Ureter (tissue), 1 donor: Measurements from ENCODE around the gene SPP2. TPM values are rescaled to one million over a fixed set of nuclear protein-coding genes. Genes with fewer than 3 reads are reported as not detected.

Source experiments
- DNase-seq: peaks from one replicate; pipeline ENCODE4 v3.0.0-alpha.2; 2020; ENCODE audit warnings: low spot score
- total RNA-seq: library from RNA; stranded (reverse); gene quantifications from one replicate; pipeline ENCODE4 v1.2.4, GENCODE V29; 2023
- donor health status: DM: yes; HTN: yes; CAD: no.

Gene SPP2, protein sequence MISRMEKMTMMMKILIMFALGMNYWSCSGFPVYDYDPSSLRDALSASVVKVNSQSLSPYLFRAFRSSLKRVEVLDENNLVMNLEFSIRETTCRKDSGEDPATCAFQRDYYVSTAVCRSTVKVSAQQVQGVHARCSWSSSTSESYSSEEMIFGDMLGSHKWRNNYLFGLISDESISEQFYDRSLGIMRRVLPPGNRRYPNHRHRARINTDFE
- total RNA-seq, result not detected

DNA sequence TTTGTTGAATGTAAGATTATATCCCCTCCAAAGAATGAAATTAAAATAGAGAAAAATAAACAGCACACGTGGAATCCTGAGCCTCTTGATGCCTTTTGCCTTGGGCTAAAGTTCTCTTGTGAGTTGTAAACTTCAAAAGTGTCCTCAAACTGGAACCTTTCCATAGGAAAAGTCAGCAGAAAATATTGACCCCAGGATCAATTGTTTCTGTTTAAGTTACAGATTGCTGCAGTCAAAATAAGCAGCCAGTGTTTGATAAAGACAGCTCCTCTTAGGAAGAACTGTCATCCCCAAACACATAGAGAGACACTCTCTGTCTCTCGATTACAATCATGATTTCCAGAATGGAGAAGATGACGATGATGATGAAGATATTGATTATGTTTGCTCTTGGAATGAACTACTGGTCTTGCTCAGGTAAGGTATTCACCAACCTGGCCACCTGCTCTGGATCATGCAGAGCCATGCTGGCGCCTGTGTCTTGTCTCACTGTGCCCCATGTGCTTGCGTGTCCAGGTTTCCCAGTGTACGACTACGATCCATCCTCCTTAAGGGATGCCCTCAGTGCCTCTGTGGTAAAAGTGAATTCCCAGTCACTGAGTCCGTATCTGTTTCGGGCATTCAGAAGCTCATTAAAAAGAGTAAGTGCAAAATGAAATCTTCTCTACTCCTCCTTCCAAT is at the start of gene SPP2:
Gene SPP2, plus strand, starts transcription at position 248 of the 681 bp plus-strand sequence. Its CDS starts 85 bp downstream, at position 333.
- no peak for DNase-seq

GRCh38 chr2:234001380-234002160 is 48.9 kb upstream of the SPP2 start:
- no peak for DNase-seq

DNA sequence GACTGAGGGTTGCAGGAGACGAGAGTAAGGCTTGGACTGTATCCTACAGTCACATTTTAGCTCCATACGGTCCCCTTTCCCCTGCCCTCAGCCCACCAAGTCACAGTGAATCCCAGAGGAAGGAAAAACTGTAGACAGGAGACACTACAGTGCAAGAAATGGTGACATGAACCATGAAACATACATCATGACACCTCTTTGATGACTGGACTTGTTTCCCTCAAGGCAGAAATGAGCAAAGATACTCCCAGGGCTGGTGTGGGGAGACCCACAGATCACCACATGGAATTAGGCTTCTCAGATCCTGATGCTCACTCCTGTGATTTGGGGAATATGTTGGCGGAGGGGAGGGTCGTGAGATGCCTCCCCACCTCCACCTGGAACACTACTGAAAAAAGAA is 48.2 kb upstream of the SPP2 start:
- no peak for DNase-seq

GRCh38 chr2:234003972-234004617 is 46.4 kb upstream of the SPP2 start:
- DNase-seq, result no peak

- DNase-seq, result no peak
These were observed 45.4 kb upstream of the SPP2 start for GRCh38 chr2:234005126-234005525.

- DNase-seq, result no peak
These were observed 44.0 kb upstream of the SPP2 start for GRCh38 chr2:234006501-234006900.

- no peak for DNase-seq
These were observed 36.1 kb upstream of the SPP2 start for GRCh38 chr2:234014427-234014826.

- no peak for DNase-seq
These were observed 34.6 kb upstream of the SPP2 start for GRCh38 chr2:234015861-234016260.

- DNase-seq, result no peak
These were observed 30.6 kb upstream of the SPP2 start for GRCh38 chr2:234019896-234020295.

- DNase-seq, result no peak
These were observed 30.2 kb upstream of the SPP2 start for GRCh38 chr2:234020332-234020731.

DNA sequence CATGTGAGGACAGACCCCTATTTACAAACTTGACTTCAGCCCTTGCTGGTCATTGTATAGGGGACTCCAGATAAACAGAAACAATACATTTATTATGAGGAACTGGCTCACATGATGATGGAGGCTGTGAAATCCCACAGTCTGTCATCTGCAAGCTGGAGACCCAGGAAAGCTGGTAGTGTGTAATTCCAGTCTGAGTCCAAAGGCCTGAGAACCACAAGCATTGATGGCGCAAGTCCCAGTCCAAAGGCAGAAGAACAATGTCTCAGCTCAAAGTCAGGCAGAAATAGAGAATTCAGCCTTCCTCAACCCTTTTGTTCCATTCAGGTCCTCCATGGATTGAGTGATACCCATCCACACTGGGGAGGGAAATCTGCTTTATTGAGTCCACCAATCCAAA is 28.1 kb upstream of the SPP2 start:
- no peak for DNase-seq

- DNase-seq, result no peak
These were observed 26.2 kb upstream of the SPP2 start for GRCh38 chr2:234024304-234024703.

DNA sequence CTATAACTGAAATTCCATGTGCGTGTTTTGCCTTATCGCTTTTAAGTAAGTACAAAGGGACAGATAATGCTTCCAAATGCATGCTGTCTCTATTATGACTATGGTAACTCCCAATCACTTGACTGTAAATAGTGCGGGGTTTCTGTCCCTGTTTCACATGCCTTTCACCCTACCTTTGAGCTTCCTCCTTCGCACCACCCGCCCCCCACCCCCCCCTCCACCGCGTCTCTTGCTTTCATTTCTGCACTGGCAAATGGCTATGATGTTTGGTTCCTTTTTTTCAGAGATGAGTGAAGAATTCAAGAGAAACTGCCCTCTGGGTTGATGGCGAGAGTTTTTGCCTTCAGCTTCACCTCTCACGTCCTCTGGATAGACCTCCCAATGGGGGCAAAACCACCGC is 25.0 kb upstream of the SPP2 start:
- DNase-seq, result no peak

DNA sequence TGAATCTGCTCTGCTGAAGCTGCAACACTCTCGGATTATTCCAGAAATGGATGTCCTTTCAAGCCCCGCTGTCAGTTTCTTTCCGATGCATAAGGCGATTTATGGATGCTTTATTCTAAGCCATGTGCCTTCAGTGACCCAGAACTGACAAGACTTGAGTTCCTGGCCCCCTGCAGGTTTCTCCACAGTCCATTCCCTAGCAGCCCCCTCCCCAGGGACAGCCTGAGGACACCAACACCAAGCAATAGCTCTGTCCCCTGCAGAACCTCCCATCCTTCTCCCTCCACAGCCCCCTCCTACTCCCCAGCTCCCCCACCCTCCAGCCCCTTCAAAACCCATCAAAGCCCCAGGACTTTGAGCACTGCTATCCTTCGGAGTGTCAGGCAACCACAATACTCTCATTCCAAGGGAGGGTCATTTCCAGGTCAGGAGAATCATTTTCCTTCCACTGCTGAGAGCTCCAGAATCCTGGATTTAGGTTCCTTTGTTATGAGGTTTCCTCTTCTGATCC is 24.6 kb upstream of the SPP2 start:
- no peak for DNase-seq

DNA sequence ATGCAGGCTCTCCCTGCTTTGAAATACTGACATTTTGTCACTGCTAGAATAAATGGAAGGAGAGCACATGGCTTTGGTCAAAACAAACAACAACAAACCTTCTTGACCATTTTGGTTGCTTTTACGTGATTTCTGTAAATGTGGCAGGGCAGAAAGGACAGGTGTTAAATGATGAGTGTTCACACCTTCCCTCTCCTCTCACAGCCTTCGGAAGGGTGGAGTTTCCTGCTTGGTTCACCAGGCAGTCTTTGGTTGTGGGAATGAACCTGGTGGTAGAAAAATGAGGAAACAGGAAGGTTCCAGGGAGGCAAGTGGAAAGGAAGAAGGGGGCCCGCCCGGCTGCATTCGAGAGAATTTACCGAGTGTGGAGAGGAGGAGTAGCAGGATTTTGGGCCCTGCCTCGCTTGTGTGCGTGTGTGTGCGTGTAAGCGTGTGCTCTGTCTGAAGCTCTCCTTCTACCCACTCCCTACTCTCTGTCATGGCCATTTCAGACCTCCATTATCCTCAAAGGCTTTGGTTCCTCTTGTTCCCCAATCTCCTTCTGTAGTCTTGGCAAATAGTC is 23.7 kb upstream of the SPP2 start:
- no peak for DNase-seq

- no peak for DNase-seq
These were observed 22.9 kb upstream of the SPP2 start for GRCh38 chr2:234027641-234028040.

DNA sequence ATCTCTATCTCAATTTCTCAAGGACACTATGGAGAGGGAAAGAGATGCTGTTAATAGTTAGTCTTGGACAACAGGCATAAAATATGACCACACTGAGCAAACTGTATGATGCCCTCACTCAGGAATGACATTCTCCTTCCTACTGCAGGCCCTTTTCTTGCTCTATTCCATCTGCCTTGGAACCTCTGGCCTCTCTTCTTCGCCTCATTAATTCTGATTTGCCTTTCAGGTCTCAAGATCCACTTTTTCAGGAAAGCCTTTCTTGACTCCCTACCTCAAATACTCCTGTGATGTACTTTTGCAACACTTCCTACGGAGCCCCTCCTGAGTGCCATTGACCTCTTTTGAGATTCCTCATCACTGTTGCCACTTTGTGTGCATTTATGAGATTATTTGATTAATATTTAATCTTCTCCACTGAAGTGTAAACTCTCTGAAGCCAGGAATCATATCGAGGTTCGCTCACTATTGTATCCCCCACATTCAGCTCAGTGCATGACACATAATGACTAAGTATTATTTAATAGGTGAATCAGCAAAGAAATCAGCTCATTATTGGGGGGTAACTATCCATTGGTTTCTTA is 21.3 kb upstream of the SPP2 start:
- DNase-seq, result no peak

DNA sequence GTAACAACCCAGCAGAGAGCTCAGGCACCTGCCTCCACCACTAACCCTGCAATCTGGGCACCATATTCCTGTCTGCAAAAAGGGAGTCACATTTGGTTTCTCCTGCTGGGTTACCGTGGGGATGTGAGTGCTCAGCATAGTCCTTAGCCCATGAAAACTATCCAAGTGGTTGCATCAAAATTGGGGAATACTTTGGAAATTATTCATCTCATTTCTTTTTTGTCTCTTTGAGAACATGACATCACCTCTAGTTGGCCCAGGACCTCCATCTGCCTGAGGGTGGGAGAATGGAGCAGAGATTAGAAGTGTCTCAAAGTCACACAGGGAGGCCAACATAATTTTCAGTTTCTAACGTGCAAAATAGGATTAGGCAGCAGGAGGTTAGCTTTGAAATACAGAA is 19.3 kb upstream of the SPP2 start:
- DNase-seq, result no peak

DNA sequence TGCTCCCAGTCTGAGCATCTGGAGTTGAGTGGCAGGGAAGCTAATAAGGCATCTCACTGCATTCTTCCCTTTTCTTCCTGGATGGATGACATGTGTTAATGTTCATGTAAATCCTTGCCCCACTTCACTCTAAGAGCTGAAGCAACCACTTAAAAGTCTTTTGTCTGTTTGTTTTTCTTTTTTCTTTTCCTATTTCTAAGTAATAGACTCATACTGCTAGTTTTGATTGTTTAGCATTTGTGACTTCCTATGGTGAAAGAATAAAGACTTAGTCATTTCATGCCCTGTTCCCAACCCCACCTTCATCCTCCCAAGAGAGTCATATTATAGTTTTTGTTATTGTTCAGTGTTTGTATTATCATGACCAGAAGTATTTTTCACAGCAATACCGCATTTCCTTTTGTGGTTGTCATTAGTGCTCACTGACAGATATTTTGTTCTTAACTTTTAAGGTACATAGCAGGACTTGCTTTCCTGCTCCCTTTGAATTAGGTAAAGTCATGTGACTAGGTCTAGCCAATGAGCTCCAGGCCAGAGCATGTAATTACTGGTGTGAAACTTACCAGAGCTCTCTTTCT is 18.1 kb upstream of the SPP2 start:
- no peak for DNase-seq

GRCh38 chr2:234033174-234033573 is 17.3 kb upstream of the SPP2 start:
- DNase-seq, result no peak

GRCh38 chr2:234033885-234034284 is 16.6 kb upstream of the SPP2 start:
- no peak for DNase-seq
